Measurements from ENCODE around the gene CDH12.

GRCh38 chr5:22460189-22460588 lies 393.0 kb downstream of the CDH12 start:
- TF ChIP-seq, protein P1, sequence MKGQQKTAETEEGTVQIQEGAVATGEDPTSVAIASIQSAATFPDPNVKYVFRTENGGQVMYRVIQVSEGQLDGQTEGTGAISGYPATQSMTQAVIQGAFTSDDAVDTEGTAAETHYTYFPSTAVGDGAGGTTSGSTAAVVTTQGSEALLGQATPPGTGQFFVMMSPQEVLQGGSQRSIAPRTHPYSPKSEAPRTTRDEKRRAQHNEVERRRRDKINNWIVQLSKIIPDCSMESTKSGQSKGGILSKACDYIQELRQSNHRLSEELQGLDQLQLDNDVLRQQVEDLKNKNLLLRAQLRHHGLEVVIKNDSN (IDR thresholded peaks at IDR 0.05) = no peak
- TF ChIP-seq REST (IDR thresholded peaks at IDR 0.05; ENCODE audit: low read depth) (no peak), CREB1 (IDR thresholded peaks at IDR 0.05; ENCODE audit: low read depth) (no peak), YY1 (IDR thresholded peaks at IDR 0.05; ENCODE audit: low read depth) (no peak), TCF12 (IDR thresholded peaks at IDR 0.05; ENCODE audit: low read depth) (no peak), ZBTB7A (IDR thresholded peaks at IDR 0.05; ENCODE audit: low read depth) (no peak), EP300 (IDR thresholded peaks at IDR 0.05; ENCODE audit: borderline replicate concordance) (no peak), RAD21 (IDR thresholded peaks at IDR 0.05; ENCODE audit: low read depth) (no peak), TAF1 (IDR thresholded peaks at IDR 0.05; ENCODE audit: low read depth) (no peak), TEAD4 (IDR thresholded peaks at IDR 0.05) (no peak)
- TF ChIP-seq, protein P2, sequence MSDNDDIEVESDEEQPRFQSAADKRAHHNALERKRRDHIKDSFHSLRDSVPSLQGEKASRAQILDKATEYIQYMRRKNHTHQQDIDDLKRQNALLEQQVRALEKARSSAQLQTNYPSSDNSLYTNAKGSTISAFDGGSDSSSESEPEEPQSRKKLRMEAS (IDR thresholded peaks at IDR 0.05) = no peak
